GM12892 (cell line): ENCODE results near the gene REEP2.

ENCODE experiments used
- POLR2AphosphoS5 ChIP-seq: IDR thresholded peaks from 2 replicates; pipeline ENCODE4 v1.6.1; 2011; ENCODE audit warnings: low read depth, low read length, control low read depth
- TAF1 ChIP-seq: IDR thresholded peaks from 2 replicates; pipeline ENCODE4 v1.6.1; 2011; ENCODE audit warnings: low read depth, mild to moderate bottlenecking, control low read depth, low read length, borderline replicate concordance

GRCh38 chr5:138435943-138436342 is 2.9 kb upstream of the REEP2 start:
- TF ChIP-seq TAF1 (no peak), POLR2AphosphoS5 (no peak)
